HG03175 (cell line): Measurements from ENCODE around the gene MBP.

Source experiments
- ATAC-seq: cut with Tn5 transposase; IDR thresholded peaks from one replicate; pipeline ENCODE4 v1.9.1; 2021; ENCODE audit warnings: mild to moderate bottlenecking, moderate library complexity; ENCODE audit not compliant: unreplicated experiment

Gene MBP

DNA sequence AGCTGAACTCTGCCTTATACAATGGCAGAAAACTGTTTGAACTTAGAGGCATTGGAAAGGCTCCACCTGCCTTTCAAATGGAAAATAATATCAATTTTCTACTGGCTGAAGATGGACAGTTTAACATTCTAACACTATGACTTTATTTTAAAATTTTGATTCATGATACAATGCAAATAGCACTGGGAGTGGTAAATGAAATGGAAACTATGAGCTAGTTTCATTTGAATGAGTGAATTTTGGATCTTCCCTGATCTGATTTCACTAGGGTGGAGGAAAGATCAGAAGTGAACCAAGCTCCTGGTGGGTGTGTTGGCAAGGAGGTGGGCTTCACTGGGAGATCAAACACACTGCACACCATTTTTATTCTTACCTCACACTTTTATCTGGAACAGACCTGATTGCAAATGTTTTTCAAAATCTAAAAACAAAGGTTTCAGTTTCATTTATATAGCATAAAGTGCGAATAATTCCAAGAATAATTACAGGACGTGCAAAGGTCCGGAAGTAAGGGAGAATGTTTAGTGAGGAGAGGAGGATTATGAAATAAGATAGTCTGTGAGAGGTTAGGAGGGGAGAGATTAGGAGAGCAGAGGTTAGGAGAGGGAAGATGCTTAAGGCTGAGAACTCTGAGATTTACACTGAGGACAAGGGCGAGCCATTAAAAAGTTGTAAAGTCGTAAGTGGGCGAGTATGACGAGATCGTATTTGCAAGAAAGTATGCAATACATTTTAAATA lies 18.6 kb upstream of the MBP start:
- ATAC-seq: no peak

DNA sequence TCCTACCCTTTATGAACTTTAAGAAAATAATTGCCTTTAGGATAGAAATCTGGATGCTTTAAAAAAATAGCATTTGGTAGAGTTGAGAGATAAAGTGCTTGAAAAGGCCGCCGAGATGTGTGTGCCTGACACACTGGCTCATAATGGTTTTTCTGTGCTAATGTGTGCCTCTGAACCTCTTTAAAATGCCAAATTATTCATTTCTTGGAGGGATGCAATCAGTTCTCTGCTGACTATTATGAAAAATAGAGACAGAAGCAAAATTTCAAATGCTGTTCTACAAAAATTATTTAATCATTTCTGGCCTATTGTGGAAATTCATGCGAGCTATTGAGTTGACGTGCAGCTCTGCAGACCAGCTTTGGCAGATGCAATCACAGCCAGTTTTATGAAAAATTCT lies 18.0 kb upstream of the MBP start:
- no peak for ATAC-seq

- ATAC-seq: no peak
Observed at GRCh38 chr18:77148289-77148688, 15.7 kb upstream of the MBP start.

- no peak for ATAC-seq
Observed at GRCh38 chr18:77147418-77147852, 14.9 kb upstream of the MBP start.

- ATAC-seq: no peak
Observed at GRCh38 chr18:77146249-77147080, 13.9 kb upstream of the MBP start.

DNA sequence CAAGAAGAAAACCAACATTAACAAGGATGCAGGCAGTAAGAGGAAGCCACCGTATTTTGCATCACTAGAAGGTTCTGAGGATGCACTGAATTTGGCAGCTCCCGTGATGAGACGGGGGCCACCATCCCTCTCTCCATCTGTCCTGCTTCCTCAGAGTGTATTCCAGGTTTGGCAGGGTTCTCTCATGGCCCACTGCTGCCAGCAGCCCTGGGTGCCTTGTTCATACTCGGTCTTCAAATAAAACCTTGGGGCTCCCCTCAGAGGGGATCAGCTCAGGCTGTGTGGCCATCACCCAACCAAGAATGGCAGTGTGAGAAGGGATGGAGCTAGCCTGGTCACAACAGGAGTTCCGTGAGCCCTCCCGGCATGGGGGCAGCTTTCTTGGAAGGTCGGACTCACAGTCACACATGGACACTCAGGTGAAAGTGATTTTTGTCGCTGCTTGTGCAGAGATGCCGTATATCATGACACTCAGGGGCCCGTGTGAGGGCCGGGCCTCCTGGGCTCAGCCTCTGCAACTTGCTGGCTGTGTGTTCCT lies 12.8 kb upstream of the MBP start:
- ATAC-seq: no peak

GRCh38 chr18:77144451-77145118 lies 12.0 kb upstream of the MBP start:
- ATAC-seq: no peak

- ATAC-seq: no peak
Observed at GRCh38 chr18:77144046-77144445, 11.5 kb upstream of the MBP start.

DNA sequence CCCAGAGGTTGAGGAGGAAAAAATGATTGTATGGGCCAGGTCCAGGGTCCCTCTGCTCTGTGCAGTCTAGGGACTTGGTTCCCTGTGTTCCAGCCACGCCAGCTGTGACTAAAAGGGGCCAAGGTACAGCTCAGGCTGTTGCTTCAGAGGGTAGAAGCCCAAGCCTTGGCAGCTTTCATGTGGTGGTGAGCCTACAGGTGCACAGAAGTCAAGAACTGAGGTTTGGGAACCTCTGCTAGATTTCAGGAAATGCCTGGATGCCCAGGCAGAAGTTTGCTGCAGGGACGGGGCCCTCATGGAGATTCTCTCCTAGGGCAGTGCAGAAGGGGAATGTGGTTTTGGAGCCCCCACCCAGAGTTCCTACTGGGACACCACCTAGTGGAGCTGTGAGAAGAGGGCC lies 10.6 kb upstream of the MBP start:
- ATAC-seq: no peak

DNA sequence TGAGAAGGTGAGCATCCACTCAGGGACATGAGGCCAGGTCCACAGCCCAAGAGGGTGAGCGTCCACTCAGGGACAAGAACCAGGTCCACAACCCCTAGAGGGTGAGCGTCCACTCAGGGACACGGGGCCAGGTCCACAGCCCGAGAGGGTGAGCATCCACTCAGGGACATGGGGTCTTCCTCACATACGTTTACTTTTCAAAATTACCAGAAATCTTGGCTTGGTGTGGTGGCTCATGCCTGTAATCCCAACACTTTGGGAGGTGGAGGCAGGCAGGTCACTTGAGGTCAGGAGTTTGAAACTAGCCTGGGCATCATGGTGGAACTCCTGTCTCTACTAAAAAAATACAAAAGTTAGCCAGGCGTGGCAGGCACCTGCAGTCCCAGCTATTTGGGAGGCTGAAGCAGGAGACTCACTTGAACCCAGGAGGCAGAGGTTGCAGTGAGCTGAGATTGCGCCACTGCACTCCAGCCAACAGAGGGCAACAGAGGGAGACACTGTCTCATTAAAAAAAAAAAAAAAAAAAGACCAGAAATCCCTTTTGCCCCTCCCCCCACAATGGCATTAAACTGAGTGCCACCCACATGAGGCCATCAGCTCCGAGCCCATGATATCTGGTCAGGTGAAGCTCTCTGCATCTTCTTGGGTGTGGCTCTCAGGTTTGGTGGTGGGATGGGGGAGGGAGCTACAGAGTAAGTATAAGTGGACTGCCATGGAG lies 9.0 kb upstream of the MBP start:
- ATAC-seq: no peak

GRCh38 chr18:77140439-77141109 lies 8.0 kb upstream of the MBP start:
- no peak for ATAC-seq

- no peak for ATAC-seq
Observed at GRCh38 chr18:77140030-77140429, 7.4 kb upstream of the MBP start.

DNA sequence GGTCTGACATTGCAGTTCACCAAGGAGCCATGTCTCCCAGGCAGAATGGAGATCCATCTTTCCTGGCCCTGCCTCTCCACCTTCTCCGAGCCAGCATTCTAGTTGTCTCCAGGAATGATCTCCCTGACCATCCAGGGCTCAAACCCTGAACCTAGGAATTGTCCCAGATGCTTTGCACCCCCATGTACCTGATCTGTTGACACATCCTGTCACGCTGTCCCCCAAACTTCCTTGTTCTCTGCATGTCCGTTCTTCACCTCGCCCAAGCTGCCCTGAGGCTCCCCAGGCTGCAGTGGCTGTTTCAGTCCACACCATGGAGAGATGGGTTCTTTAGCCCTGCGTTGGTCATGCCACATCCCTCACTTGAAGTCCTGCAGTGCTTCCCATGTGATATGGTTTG lies 7.0 kb upstream of the MBP start:
- ATAC-seq: no peak

GRCh38 chr18:77138270-77138669 lies 5.7 kb upstream of the MBP start:
- ATAC-seq: no peak

DNA sequence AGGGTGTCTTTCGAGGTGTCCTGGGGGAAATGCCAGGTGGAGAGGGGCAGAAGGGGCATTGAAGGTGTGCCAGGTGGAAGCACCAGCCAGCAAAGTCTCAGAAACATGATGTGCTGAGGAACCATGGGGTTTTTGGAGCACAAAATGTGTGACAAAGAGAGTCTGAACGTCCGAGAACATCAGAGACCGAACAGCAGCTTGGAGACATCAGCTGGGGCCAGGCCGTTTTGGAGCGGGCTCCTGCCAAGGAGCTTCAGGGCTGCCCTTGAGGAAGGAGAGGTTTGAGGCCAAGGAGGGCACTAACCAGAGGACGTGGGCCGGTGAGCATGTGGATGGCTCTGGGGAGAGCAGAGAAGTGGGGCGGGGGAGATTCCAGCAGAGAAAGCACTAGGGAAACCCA lies 5.3 kb upstream of the MBP start:
- no peak for ATAC-seq

GRCh38 chr18:77136871-77137665 lies 4.5 kb upstream of the MBP start:
- ATAC-seq: no peak

GRCh38 chr18:77136076-77136718 lies 3.6 kb upstream of the MBP start:
- ATAC-seq: no peak

DNA sequence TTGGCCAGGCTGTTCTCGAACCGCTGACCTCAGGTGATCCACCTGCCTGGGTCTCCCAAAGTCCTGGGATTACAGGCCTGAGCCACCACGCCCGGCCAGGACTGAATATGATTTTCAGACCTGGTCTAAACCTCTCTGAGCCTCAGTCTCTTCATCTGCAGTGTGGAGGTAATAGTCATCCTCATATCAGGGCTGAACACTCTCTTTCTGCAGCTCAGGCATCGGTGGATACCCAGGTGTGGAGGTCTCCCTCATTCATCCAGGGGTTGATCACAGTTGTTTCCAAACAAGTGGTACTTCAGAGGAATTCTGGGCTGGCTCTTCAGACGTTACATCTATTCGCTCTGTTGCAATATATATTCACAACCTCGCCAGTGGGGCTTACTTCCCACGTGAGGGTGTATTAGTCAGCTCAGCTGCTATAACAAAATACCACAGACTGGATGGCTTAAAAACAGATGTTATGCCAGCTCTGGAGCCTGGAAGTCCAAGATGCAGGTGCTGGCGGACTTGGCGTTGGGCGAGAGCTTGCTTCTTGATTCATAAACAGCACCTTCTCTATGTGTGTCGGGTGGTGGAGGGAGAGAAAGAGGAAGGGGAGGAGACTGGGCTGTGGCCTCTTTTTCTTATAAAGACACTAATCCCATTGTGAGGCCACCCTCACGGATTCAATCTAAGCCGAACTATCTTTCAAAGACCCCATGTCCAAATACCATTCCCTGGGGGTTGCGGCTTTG lies 2.9 kb upstream of the MBP start:
- no peak for ATAC-seq
